NOMO-1 (cell line): ENCODE results near the gene ATPAF1.
A peak's percentile ranks its signal among the peaks of the same experiment; 100 is the strongest.

Experiments used
- DNase-seq, 2 experiments: peaks; one replicate each; lab custom pipeline; 2025; ENCODE audit not compliant: unreplicated experiment in 2 of 2; lab: John Stamatoyannopoulos, UW

The ATPAF1 gene

DNA sequence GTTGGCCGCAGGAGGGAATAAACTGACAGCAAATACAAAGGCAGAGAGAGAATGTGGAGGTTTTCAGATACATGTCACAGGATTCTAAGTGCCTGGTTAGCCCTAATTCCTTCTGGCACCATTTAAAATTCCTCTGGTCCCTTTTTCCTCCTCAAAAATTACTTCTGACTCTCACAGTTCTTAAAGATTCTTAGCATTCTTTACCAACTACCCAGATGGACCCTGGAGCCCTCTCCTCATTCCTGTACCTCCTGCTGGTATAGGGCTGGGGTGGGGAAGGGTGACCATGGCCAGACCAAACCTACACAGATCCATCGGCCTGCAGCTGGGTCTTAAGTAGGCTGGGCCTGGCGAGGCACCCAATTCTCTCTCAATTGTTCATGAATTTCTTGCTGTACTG, 71.3 kb downstream of the ATPAF1 start:
- DNase-seq = no peak

DNA sequence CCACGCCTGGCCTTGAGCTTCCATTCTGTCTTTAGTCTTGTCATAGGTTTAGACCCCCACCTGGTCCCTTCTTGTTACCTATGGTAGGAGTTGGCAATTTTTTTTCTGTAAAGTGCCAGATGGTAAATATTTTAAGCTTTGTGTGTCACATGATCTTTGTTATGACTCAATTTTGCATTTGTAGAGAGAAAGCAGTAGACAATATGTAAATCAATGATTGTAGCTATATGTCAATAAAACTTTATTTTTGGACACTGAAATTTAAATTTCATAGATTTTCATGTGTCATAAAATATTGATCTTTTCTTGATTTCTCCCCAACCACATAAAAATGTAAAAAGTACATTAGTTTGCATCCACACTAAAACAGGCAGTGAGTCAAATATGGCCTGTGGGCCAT, 72.1 kb downstream of the ATPAF1 start:
- DNase-seq = no peak

DNA sequence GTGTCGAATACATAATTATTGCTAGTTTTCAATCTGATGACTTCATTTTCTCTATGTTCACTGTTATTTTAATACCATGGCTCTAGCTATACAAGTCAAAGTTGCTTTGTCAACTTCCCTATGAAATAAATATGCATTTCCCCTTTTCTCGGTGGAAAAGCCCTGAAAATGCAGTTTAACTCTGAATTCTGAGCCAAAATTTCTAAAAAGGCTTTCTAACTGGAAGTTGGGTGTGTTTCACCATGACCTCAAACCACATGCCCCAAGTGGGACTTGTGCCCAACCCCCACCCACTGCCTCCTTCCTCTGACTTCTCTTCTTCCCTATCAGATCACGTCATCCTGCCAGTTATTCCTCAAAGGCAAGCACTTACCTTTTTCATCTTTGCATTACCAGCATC, 73.0 kb downstream of the ATPAF1 start:
- DNase-seq = peak; percentile 69 to 79

DNA sequence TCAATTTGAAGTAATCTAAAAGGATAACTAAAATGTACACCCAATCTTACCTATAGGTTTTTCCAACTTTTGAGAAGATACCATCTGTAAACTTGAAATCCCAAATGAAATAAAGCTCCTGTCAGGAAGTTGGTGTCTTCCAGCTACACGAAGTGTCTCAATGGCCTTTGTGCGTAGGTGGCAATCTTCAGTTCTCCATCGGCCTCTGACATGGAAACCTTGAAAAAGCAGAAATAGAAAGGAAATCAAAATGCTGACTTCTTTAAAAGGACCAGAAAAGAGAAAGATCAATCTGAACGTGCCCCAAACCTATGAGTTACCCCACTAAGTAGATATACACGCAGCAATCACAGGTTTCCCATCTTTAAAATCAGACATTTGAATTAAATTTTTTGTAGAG, 74.1 kb downstream of the ATPAF1 start:
- peak in 1 of 2 experiments; percentile 22 for DNase-seq

DNA sequence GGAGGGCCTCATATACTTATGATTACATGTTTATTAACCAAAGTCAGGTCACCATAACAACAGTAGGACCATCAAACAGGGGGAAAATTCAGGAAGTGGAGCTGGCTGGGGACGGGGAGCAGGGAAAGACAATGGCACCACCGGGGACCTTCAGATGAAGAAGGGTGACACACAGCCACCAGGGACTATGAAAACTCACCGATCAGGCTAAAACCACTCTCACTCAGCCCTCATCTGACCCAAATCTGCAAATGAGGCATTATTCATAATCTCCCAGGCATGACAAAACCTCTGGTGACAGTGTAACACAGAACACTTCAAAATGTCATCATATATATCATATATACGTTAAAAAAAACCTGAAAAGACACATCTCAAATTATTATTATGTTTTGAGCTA, 75.3 kb downstream of the ATPAF1 start:
- DNase-seq = no peak

DNA sequence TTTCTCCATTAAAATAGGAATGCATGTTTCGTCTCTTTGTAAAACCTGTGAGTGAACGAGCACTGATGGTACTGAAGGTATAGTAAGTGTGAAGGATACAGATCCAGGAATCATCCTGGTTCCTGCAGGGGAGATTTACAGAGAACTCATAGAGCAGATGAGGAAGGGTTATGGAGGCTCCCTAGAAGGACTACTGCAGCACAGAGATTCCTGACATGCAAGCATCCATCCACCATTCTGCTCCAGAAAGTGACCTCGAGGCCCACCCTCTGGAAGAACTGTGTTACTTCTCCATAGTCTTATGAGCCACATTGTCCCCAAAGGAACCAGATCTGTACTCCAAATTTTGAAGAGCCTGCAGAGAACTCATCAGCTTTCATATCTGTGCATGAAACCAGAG, 78.6 kb downstream of the ATPAF1 start:
- DNase-seq = no peak

DNA sequence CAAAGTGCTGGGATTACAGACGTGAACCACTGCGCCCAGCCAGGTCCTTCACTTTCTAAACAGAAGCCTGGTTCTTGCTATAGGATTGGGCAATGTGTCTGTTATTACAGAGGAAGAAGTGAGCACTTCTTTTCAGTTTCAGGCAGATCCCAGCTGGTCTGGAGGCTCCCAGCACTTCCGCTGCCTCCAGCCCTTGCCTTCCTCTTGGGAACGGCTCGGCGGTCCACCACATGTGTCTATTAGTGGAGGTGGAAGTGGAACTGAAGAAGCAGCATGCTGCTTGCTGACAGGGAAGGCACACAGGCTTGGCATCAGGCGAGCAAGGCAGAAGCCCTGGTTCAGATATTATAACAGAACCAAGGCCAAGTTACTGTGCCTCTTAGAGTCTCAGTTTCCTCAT, 81.1 kb downstream of the ATPAF1 start:
- peak; percentile 84 to 90 for DNase-seq

DNA sequence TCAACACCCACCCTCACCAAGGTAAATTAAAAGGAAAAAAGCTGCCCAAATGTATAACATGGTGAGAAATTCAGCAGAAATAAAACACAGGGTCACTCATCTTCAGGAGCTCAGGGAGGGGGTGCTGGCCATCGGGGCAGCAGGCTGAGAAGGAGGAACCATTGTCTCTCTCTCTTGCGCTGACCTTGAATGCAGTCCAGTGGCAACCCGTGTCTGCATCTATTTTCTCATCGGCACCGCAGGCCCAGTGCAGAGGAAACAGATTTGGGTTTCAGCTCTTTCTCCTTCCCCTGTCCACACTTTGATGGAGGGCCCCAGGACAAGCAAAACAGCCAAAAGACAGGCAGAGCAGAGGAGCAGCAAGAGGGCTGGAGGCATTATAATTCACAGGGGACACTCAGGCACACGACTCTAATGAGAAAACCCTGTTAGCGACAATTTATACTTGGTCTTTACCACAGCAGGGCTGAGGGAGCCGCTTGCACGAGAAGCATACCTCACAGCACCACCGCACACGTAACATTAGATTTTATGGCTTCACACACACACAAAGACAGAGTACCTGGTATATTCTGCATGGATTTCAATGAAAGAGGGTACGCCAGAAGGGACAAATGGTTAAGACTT, 82.7 kb downstream of the ATPAF1 start:
- no peak for DNase-seq

DNA sequence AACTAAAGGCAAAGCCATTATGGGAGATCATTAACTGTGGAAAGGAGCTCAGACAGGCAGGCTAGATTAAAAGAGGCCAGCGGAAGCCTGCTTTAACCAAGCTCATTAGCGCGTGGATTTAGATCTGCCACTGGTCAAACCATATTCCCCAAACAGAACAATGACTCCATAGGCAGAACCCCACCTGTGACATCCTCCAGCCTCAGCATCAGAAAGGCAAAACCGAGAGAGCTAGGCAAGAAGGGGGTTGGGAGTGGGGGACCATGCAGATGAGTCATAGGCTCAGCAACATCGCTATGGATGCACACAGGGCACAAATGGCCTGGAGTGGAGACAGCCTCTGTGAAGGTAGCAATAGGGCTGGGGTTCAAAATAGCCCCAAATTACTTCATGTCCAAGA, 84.7 kb downstream of the ATPAF1 start:
- DNase-seq = no peak

DNA sequence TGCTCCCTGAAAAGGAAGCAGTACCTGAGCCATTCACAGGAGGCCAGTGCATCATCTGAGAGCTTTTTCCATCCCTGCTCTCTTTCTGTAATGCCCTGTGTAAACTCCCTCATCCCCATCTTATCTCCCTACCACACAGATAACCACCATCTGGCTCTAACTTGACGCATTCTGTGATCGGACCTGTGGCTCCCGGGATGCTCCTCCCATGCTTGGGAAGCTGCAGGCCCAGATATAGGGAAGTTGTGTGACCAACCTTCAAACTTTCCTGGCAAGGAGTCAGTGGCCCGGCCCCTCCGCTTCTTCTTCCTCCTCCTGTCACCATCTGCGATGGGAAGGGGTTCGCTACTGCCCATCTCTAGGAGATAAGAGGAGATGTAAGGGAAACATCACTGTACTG, 85.2 kb downstream of the ATPAF1 start:
- no peak for DNase-seq
